Stomach (tissue), 9 donors: ENCODE measurements around the gene TNNI2. TPM values are rescaled to one million over a fixed set of nuclear protein-coding genes. Genes with fewer than 3 reads are reported as not detected.

Experiments
- DNase-seq, 2 donors: peaks; one replicate each; pipeline versions ENCODE4 v3.0.0 to v3.0.0-alpha.2; 2013 to 2019
- H3K27ac ChIP-seq, 5 donors: fragments of 200-600 bp in 4 of 5; sonication (generic) in 4 of 5; one replicate each; pipeline ENCODE4 v1.5.1; 2013 to 2019; ENCODE audit warnings: mild to moderate bottlenecking in 1 of 5, moderate library complexity in 1 of 5
- H3K27me3 ChIP-seq, 3 donors: fragments of 200-600 bp; sonication (generic); one replicate each; pipeline ENCODE4 v1.5.1; 2017 to 2019; ENCODE audit warnings: mixed run types in 1 of 3
- H3K36me3 ChIP-seq, 4 donors: fragments of 200-600 bp; sonication (generic); 1 replicate in 3 of 4; 2 replicates in 1 of 4; pipeline ENCODE4 v1.5.1; 2016 to 2019
- H3K4me1 ChIP-seq, 4 donors: fragments of 200-600 bp; sonication (generic); one replicate each; pipeline ENCODE4 v1.5.1; 2016 to 2019
- H3K4me3 ChIP-seq, 4 donors: fragments of 200-600 bp; sonication (generic) in 3 of 4; one replicate each; pipeline ENCODE4 v1.5.1; 2016 to 2019; ENCODE audit warnings: mild to moderate bottlenecking in 1 of 4
- H3K9me3 ChIP-seq, 4 donors: fragments of 200-600 bp; sonication (generic); one replicate each; pipeline ENCODE4 v1.5.1; 2016 to 2019
- EP300 ChIP-seq: sonication (generic); formaldehyde crosslinking; IDR thresholded peaks from one replicate; pipeline ENCODE4 v1.6.1; 2017; ENCODE audit warnings: antibody characterized with exemption
- POLR2A ChIP-seq, 4 donors: fragments of 450-650 bp; IDR thresholded peaks; one replicate each; pipeline ENCODE4 v1.6.1; 2016; ENCODE audit warnings: antibody characterized with exemption in 4 of 4, control low read depth in 2 of 4, mild to moderate bottlenecking in 1 of 4, moderate library complexity in 1 of 4
- POLR2AphosphoS5 ChIP-seq, 3 donors: sonication (generic); formaldehyde crosslinking; IDR thresholded peaks; one replicate each; pipeline ENCODE4 v1.6.1; 2016; ENCODE audit warnings: antibody characterized with exemption in 3 of 3
- WGBS, 5 donors: extraction: QIAGEN DNeasy Blood & Tissue Kit in 3 of 5; methylation state at CpG; one replicate each; pipeline versions ENCODE4 v1.1.5 to v1.1.7; 2013 to 2018; 5-methylcytosine and 5-hydroxymethylcytosine counted together
- intact Hi-C: fragments of 100-400 bp; cut with DNase I; formaldehyde crosslinking; loops from one replicate; pipeline ENCODE4 v1.15.1; 2023; ENCODE audit warnings: low total_unique reads
- polyA plus RNA-seq, 3 donors: library from polyadenylated mRNA; stranded (reverse); fragments of 200-250 nt; gene quantifications; one replicate each; pipeline ENCODE4 v1.2.3, GENCODE V29; 2013
- total RNA-seq, 5 donors: library from RNA; depleted of rRNA; stranded (reverse); fragments of >200 nt; gene quantifications; one replicate each; pipeline versions ENCODE4 v1.1.0 to v1.2.3, GENCODE V29; 2014 to 2016
- TF ChIP-seq, protein P1 (sequence below), 7 experiments: fragments of 450-650 bp in 4 of 7; fragments of 200-600 bp in 3 of 7; sonication (generic) in 3 of 7; IDR thresholded peaks; one replicate each; pipeline ENCODE4 v1.5.1; 2016 to 2019; ENCODE audit warnings: antibody characterized with exemption in 7 of 7, control low read depth in 2 of 7, mild to moderate bottlenecking in 1 of 7
- donor health status: healthy with polysubstance abuse.
- donor health status: Bipolar disorder and iron deficiency.
- donor health status: healthy.

TNNI2 gene
- total and polyA plus RNA-seq, 8 donors = 0.93 to 23.4 (median 12.1) TPM; not detected in 4

DNA sequence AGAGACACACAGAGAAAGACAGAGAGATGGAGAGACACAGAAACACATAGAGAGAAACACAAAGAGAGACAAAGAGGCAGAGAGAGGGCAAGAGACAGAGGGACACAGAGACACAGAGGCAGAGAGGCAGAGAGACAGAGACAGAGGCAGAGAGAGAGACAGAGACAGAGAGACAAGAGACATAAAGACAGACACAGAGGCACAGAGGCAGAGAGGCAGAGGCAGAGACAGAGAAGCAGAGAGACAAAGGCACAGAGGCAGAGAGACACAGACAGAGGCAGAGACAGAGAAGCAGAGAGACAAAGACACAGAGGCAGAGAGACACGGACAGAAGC, 6.3 kb downstream of the TNNI2 start:
- Histone ChIP-seq H3K4me3 (no peak overlapping the region), H3K9me3 (no peaks in the 10 kb centered on the region), H3K36me3 (no peaks in the 10 kb centered on the region), H3K27me3 (no peaks in the 10 kb centered on the region), H3K4me1 (peaks cover 0 to 46% (median 6%) of the 10 kb centered on the region in 4 donors), H3K27ac (peak overlapping the region in 4 of 5 donors; percentile 14 to 62 (median 54))
- DNase-seq = no peak
- TF ChIP-seq POLR2A (IDR thresholded peaks at IDR 0.05) (no peak), EP300 (no peak), POLR2AphosphoS5 (IDR thresholded peaks at IDR 0.05) (no peak)
- TF ChIP-seq, protein P1, sequence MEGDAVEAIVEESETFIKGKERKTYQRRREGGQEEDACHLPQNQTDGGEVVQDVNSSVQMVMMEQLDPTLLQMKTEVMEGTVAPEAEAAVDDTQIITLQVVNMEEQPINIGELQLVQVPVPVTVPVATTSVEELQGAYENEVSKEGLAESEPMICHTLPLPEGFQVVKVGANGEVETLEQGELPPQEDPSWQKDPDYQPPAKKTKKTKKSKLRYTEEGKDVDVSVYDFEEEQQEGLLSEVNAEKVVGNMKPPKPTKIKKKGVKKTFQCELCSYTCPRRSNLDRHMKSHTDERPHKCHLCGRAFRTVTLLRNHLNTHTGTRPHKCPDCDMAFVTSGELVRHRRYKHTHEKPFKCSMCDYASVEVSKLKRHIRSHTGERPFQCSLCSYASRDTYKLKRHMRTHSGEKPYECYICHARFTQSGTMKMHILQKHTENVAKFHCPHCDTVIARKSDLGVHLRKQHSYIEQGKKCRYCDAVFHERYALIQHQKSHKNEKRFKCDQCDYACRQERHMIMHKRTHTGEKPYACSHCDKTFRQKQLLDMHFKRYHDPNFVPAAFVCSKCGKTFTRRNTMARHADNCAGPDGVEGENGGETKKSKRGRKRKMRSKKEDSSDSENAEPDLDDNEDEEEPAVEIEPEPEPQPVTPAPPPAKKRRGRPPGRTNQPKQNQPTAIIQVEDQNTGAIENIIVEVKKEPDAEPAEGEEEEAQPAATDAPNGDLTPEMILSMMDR (IDR thresholded peaks at IDR 0.05) = no peak
- intact Hi-C loops = no loop called here
- WGBS, 5 donors = 73 to 85% (median 75%) methylated on average over 1 of the region's 1 CpG

DNA sequence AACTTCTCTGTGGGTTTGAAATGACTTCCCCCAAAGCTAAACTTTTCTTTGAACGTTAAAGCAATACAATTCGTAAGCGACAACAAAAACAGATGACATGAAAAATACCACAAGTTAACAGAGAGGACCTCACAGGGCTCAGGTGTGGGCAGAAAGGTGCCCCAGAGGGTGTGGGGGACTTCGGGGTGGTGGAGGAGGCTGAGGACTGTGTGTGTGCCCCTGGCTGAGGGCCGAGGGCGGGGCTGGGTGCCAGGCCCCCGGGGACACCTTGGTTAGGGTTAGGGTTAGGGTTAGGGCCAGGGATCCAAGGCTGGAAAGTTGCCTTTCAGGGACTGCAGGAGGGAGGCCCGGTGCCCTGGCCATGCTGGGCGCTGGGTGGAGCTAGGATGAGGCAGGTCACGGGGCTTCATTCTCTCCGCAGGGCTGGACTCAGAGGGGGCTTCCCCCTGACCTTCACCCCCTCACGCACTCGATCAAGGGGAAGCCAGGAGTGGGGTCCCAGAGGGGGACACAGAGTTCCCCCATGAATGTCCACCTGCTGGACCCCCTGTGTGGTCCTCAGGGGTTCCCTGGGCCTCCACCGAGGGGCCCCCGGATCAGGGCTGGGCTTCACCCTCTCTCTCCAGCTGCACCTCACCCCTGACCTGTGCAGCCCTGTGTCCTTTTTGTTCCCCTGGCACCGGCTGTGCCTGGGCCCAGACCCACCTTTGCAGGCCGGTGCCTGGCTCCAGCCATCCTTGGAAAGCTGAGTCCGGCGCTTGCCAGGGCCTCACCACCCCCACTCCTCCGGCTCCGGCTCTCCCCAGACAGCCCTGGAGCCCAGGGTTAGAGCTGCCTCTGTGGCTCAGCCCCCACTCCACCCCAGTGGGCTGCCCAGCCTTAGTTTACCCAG, 7.0 kb downstream of the TNNI2 start:
- DNase-seq = no peak
- no peaks in the 10 kb centered on the region for H3K36me3 ChIP-seq
- TF ChIP-seq POLR2A (IDR thresholded peaks at IDR 0.05) = no peak
- TF ChIP-seq POLR2AphosphoS5 (IDR thresholded peaks at IDR 0.05) = no peak
- TF ChIP-seq, protein P1 (IDR thresholded peaks at IDR 0.05) = no peak
- TF ChIP-seq EP300 = no peak
- WGBS, 5 donors = 68 to 75% (median 70%) methylated on average over 14 to 21 of the region's 21 CpGs
- H3K27me3 ChIP-seq = no peaks in the 10 kb centered on the region
- H3K4me3 ChIP-seq = no peak overlapping the region
- H3K4me1 ChIP-seq = peaks cover 0 to 42% (median 6%) of the 10 kb centered on the region in 4 donors
- no peaks in the 10 kb centered on the region for H3K9me3 ChIP-seq
- intact Hi-C loops = no loop called here
- H3K27ac ChIP-seq = peak overlapping the region in 2 of 5 donors; percentile 14 to 62

DNA sequence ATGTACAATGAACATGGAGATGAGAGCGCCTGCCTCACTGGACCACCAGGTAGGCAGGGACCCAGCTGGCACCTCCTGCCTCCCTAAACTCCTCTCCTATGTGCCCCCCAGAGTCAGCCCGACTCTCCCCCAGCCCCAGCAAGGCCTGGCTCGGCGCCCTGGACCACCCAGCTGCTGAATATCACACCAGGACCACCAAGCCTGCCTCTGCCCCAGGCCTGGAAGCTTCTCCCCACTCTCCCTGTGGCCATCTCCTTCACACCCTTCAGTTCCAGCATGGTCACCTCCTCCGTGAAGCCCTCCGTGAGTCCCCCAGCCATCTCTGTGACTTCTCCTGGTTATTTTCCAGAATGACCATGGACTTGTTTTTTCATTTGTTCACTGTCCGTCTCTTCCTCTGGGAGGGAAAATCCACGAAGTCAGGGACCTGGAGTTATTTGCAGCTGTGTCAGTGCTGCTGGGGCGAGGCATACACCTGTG, 7.7 kb downstream of the TNNI2 start:
- Histone ChIP-seq H3K4me3 (no peak overlapping the region), H3K4me1 (peaks cover 0 to 48% (median 6%) of the 10 kb centered on the region in 4 donors), H3K27ac (no peak overlapping the region), H3K27me3 (no peaks in the 10 kb centered on the region), H3K9me3 (no peaks in the 10 kb centered on the region), H3K36me3 (no peaks in the 10 kb centered on the region)
- TF ChIP-seq, protein P1 (IDR thresholded peaks at IDR 0.05) = no peak
- TF ChIP-seq POLR2A (IDR thresholded peaks at IDR 0.05) (no peak), POLR2AphosphoS5 (IDR thresholded peaks at IDR 0.05) (no peak), EP300 (no peak)
- no peak for DNase-seq
- WGBS, 5 donors = 82 to 92% (median 86%) methylated on average over 9 of the region's 9 CpGs
- intact Hi-C loops = no loop called here

DNA sequence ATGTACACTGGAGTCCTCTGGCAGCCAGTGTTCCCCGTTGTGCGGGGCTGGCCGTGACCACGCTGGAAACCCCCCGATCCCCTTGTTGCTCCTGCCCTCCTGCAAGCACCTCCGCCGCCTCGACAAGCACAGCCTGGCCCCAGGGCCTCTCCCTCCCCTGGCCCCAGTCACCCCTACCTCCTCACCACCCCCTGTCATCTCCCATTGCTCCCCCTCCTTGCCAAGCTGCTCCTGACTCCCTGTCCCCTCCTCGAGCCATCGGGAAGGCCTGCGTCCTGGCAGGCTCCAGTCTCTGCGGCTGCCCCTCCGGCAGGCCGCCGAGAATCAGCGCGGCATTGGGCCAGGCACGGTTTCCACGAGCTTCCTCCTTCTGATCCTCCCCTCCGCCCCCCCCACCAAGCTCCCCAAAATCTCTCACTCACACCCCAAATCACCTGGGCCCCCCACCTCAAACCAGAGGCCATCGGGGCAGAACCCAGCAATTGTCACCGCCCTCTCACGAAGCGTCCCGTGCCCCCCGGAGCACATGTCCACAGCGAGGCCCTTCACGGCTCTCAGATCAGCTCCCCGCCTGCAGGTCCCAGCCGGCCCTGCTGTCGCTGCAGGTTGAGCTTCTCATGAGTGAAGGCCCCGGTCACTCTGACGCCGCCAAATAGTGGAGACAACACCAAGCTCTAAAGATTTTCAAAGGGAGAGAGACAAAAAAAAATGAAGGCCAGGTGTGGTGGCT, 8.4 kb downstream of the TNNI2 start:
- intact Hi-C loops = no loop called here
- DNase-seq = no peak
- 91 to 95% (median 93%) methylated on average over 32 to 34 of the region's 34 CpGs for whole genome bisulfite sequencing, 5 donors
- Histone ChIP-seq H3K36me3 (no peaks in the 10 kb centered on the region), H3K9me3 (no peaks in the 10 kb centered on the region), H3K4me3 (no peak overlapping the region), H3K27me3 (no peaks in the 10 kb centered on the region), H3K4me1 (peaks cover 0 to 55% (median 7%) of the 10 kb centered on the region in 4 donors), H3K27ac (no peak overlapping the region)
- TF ChIP-seq EP300 = no peak
